Stomach (tissue), 4 donors: ENCODE data around the gene MRI1.

ENCODE experiments used
- CTCF ChIP-seq, 7 experiments: fragments of 450-650 bp in 4 of 7; fragments of 200-600 bp in 3 of 7; sonication (generic) in 3 of 7; IDR thresholded peaks; one replicate each; pipeline ENCODE4 v1.5.1; 2016 to 2019; ENCODE audit warnings: antibody characterized with exemption in 7 of 7, control low read depth in 2 of 7, mild to moderate bottlenecking in 1 of 7
- EP300 ChIP-seq: sonication (generic); formaldehyde crosslinking; IDR thresholded peaks from one replicate; pipeline ENCODE4 v1.6.1; 2017; ENCODE audit warnings: antibody characterized with exemption
- POLR2A ChIP-seq, 4 donors: fragments of 450-650 bp; IDR thresholded peaks; one replicate each; pipeline ENCODE4 v1.6.1; 2016; ENCODE audit warnings: antibody characterized with exemption in 4 of 4, control low read depth in 2 of 4, mild to moderate bottlenecking in 1 of 4, moderate library complexity in 1 of 4

GRCh38 chr19:13774217-13775191 is 10.2 kb downstream of the MRI1 start, which contains the start of gene C19orf53:
- TF ChIP-seq POLR2A (IDR thresholded peaks at IDR 0.05) (peak in 2 of 4 donors; percentile 80 to 89), CTCF (IDR thresholded peaks at IDR 0.05) (peak in 1 of 7 experiments; percentile 7), EP300 (no peak)
